WERI-Rb-1 (cell line): Measurements from ENCODE around the gene OFD1.

Experiments
- DNase-seq: peaks from one replicate; pipeline ENCODE4 v3.0.0-alpha.2; 2020
- H3K27ac ChIP-seq: fragments of 250-450 bp; sonication (Bioruptor Pico); 2 replicates; pipeline ENCODE4 v1.5.1; 2020; ENCODE audit warnings: mild to moderate bottlenecking, moderate library complexity
- H3K27me3 ChIP-seq: fragments of 250-450 bp; sonication (Bioruptor Pico); 2 replicates; pipeline ENCODE4 v1.5.1; 2021; ENCODE audit warnings: mild to moderate bottlenecking, low read depth, moderate library complexity; ENCODE audit not compliant: insufficient read depth, severe bottlenecking
- H3K36me3 ChIP-seq: fragments of 250-450 bp; sonication (Bioruptor Pico); 2 replicates; pipeline ENCODE4 v1.5.1; 2020; ENCODE audit warnings: mild to moderate bottlenecking, moderate library complexity
- H3K4me3 ChIP-seq: 2 replicates; pipeline ENCODE4 v1.5.1; 2011; ENCODE audit warnings: low read depth, mild to moderate bottlenecking, control low read depth, low read length
- H3K9me3 ChIP-seq: fragments of 250-450 bp; sonication (Bioruptor Pico); 2 replicates; pipeline ENCODE4 v1.5.1; 2021; ENCODE audit warnings: mild to moderate bottlenecking, moderate library complexity; ENCODE audit not compliant: severe bottlenecking
- TF ChIP-seq, protein P1 (sequence below): IDR thresholded peaks from 2 replicates; pipeline ENCODE4 v1.5.1; 2011; ENCODE audit warnings: low read depth, mild to moderate bottlenecking, control low read depth, inconsistent platforms, low read length

OFD1 gene

DNA sequence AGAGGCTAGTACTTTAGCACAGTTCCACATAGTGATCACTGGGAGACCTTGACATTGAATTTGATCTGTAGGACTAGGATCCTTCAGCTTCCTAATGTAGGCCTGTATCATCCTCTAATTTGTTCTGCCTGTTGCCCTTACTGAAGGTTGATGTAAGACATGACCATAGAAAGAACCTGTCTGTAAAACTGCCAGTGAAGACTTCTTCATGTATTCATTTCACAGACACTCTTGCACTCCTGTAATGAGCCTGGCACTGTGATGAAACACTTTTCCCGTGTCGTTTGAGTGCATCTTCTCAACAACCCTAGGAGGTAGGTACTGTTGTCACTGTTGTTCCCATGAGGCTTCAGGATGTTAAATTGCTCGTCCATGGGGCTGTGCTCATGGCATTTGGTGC is 31.0 kb upstream of the OFD1 start:
- TF ChIP-seq, protein P1, sequence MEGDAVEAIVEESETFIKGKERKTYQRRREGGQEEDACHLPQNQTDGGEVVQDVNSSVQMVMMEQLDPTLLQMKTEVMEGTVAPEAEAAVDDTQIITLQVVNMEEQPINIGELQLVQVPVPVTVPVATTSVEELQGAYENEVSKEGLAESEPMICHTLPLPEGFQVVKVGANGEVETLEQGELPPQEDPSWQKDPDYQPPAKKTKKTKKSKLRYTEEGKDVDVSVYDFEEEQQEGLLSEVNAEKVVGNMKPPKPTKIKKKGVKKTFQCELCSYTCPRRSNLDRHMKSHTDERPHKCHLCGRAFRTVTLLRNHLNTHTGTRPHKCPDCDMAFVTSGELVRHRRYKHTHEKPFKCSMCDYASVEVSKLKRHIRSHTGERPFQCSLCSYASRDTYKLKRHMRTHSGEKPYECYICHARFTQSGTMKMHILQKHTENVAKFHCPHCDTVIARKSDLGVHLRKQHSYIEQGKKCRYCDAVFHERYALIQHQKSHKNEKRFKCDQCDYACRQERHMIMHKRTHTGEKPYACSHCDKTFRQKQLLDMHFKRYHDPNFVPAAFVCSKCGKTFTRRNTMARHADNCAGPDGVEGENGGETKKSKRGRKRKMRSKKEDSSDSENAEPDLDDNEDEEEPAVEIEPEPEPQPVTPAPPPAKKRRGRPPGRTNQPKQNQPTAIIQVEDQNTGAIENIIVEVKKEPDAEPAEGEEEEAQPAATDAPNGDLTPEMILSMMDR: no peak
- peaks cover 3% of the 10 kb centered on the region for H3K36me3 ChIP-seq
- no peaks in the 10 kb centered on the region for H3K27me3 ChIP-seq
- H3K9me3 ChIP-seq: no peaks in the 10 kb centered on the region
- H3K4me3 ChIP-seq: no peak overlapping the region
- no peak for DNase-seq
- H3K27ac ChIP-seq: no peak overlapping the region

DNA sequence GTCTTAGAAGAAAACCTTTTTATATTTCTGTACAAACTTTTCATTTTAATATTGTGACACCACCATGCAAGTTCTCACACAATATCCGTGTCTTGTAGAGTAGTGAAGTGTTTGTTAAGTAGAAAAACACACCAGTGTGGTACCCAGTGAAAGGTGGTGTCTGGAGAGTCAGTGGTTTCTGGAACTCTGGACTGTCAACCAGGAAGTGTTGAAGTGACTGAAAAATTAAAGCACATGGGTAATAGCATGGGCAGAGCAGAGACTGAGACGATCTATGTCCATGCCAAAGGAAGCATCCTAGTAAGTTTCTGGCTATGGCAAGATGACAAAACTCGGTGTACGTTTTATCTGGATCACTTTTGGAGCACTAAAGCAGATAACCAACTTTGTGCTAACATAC is 23.4 kb upstream of the OFD1 start:
- H3K9me3 ChIP-seq: no peaks in the 10 kb centered on the region
- peaks cover 26% of the 10 kb centered on the region for H3K36me3 ChIP-seq
- TF ChIP-seq, protein P1: no peak
- no peak for DNase-seq
- no peak overlapping the region for H3K4me3 ChIP-seq
- no peaks in the 10 kb centered on the region for H3K27me3 ChIP-seq
- no peak overlapping the region for H3K27ac ChIP-seq

DNA sequence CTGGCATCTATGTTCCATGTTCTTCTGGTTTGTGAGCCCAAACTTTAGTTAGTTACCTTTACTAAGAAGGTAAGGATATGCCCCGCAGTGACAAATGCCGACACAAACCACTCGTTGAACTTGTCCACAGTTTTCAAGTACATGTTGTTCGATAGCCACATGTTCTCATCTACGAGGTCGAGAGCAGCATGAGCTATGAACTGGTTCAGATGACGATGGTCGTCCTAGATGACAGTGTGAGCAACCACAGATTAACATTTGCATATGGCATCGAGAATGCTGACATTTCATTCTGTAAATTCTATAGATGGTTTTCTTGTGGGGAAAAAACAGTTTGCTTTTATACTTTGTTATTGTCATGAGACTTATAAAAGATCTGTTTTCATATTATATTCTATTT is 18.1 kb upstream of the OFD1 start:
- no peak overlapping the region for H3K27ac ChIP-seq
- H3K9me3 ChIP-seq: no peaks in the 10 kb centered on the region
- DNase-seq: no peak
- peaks cover 53% of the 10 kb centered on the region for H3K36me3 ChIP-seq
- TF ChIP-seq, protein P1: no peak
- no peaks in the 10 kb centered on the region for H3K27me3 ChIP-seq
- H3K4me3 ChIP-seq: no peak overlapping the region

DNA sequence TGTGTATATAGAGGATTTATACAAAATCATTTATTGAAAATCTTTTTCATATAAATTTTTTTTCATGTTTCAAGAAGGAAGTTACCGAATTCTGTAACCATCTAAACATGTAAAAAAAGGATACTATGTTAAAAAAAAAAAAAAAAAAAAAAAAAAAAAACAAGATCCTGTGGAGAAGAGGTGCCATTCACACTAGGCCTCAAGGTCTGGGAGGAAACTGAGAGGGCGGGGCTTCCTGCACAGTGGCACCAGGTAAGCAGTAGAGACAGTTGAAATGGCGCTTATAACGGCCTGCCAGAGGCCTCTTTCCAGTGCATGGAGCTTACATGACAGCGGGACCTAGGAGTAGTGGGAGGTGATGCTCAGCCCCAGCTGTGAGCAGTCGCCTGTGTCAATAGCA is 17.6 kb upstream of the OFD1 start:
- H3K9me3 ChIP-seq: no peaks in the 10 kb centered on the region
- no peak for DNase-seq
- H3K27me3 ChIP-seq: no peaks in the 10 kb centered on the region
- H3K4me3 ChIP-seq: no peak overlapping the region
- H3K36me3 ChIP-seq: peaks cover 49% of the 10 kb centered on the region
- H3K27ac ChIP-seq: no peak overlapping the region
- TF ChIP-seq, protein P1: no peak

DNA sequence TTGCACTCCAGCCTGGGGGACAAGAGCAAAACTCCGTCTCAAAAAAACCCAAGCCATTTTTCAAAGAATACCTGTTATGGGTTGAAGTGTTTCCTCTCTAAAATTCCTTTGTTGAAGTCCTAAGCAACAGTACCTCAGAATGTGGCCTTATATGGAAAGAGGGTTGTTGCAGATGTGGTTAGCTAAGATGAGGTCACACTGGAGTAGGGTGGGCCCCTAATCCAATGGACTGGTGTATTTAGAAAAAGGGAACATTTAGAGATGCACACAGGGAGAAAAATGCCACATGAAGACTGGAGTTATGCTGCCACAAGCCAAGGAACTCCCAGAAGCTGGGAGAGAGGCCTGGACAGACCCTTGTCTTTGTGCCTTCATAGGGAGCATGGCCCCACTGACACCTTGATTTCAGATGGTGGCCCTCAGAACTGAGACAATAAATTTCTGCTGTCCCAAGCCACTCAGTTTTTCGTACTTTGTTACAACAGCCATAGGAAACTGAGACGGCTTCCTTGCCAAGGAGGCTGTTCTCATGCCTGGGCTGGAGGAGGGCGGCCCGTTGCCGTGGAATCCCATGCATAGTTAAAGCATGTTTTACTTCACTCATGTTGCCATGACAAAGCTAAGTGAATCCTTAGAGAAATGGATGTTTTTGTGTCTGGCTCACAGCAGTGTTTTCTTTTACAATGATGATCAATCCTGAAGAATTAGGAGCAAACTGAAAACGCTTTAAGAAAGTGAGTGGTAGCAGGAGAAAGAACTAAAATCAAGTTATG is 16.7 kb upstream of the OFD1 start:
- Histone ChIP-seq H3K27ac (no peak overlapping the region), H3K36me3 (peaks cover 46% of the 10 kb centered on the region), H3K27me3 (no peaks in the 10 kb centered on the region), H3K4me3 (no peak overlapping the region), H3K9me3 (no peaks in the 10 kb centered on the region)
- TF ChIP-seq, protein P1: no peak
- DNase-seq: no peak

DNA sequence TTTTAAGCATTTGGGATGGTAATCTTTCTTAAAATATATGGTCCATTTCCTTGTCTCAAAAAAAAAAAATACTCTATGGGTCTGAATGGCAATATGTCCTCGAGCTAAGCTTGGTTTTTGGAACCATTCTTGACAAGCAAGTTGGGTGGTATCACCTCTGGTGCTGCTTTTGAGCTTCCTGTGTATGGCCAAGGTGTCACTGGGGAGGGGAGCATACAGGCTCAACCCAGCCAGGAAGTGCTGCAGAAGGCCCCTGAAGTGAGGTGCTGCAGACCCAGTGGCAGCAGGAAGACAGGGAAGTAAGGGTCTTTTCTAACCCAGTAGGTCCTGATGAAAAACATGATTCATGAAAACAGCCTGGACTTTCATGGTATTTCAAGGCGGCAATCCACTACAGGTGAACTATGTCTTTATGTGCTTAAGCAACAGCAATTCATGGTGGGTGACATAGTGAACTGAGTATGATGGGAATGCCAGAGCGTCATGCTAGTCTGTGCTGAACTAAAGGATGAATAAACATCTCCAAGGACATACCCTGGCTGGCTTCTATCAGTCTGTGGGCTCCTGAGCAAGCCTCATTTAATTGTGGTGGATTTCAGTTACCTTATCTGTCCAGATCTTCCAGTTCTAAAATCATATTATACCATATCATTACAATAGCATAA is 15.2 kb upstream of the OFD1 start:
- no peak overlapping the region for H3K27ac ChIP-seq
- no peaks in the 10 kb centered on the region for H3K9me3 ChIP-seq
- no peaks in the 10 kb centered on the region for H3K27me3 ChIP-seq
- no peak for DNase-seq
- TF ChIP-seq, protein P1: no peak
- peaks cover 55% of the 10 kb centered on the region for H3K36me3 ChIP-seq
- no peak overlapping the region for H3K4me3 ChIP-seq
